DMS114 treated with DMSO at 0.1 percent for 48 hours (cell line): ENCODE results near the gene RECK.
"Not testable (repeated sequence)": the region's sequence is repeated elsewhere in the genome, so short reads cannot be mapped to it uniquely, and the experiment has no call there.

Source experiments
- DNase-seq: peaks from one replicate; lab custom pipeline; 2025; ENCODE audit not compliant: unreplicated experiment; lab: John Stamatoyannopoulos, UW

RECK gene

GRCh38 chr9:36056896-36057295 is 20.2 kb downstream of the RECK start:
- DNase-seq, result no peak

DNA sequence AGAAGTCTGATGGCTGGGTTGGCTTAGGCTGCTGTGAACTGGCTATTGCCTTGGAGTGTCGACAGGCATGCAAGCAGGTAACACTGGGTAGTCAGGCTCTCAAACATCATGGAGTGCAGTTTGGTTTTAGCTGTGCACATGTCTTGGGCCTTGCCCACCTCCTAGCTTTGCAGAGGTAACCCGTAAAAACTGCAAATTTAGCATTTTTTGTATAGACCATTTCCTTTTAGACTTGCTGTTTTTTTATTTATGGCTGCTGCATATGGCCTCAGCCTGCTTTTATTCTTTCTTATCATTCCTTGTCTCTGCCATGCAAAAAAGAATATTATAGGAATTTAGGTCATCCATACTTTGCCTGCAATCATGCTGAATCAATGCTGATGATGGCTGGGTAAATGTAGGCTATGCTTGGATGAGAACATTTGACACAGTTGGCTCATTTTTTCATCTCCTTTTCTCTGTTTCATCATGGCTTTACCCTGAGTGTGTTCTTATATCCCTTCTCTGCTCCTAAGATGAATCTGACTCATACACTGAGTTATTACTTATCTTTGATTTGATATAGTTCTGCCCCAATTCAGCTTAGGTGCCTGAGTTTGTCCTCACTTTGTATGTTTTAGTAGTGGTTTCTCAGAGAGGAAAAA is 27.2 kb downstream of the RECK start:
- no peak for DNase-seq

GRCh38 chr9:36064448-36065037 is 27.8 kb downstream of the RECK start:
- no peak for DNase-seq

GRCh38 chr9:36074055-36074454 is 37.3 kb downstream of the RECK start:
- no peak for DNase-seq

DNA sequence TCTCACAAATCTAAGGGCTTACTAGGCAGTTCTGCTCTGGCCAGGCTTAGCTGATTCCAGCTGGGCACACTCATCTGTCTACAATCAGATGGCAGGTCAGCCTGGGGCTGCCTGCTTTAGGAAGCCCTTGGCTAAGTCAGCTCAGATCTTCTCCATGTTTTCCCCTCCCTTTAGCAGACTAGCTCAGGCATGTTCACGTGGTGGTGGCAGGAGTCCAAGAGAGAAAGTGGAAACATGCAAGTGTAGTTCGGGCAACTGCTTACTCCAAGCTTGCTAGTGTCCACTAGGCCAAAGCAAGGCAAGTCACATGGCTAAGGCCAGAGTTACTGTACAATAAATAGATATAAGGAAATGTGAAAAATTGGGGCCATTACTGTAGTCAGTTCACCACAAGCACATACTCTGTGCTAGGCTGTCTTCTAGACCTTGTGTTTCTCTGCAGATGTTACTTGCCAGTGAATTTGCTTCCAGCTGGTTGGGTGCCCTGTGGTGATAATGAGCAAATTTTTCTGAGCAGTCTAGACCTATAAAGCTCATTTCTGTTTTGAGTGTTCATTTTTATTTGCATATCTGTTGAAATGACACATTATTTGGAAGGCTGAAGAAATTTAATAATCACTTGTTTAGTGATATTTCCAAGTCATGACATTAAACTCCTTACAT is 38.3 kb downstream of the RECK start:
- DNase-seq, result no peak

- no peak for DNase-seq
Observed at GRCh38 chr9:36078051-36078450, 41.3 kb downstream of the RECK start.

- DNase-seq, result no peak
Observed at GRCh38 chr9:36080519-36080918, 43.8 kb downstream of the RECK start.

DNA sequence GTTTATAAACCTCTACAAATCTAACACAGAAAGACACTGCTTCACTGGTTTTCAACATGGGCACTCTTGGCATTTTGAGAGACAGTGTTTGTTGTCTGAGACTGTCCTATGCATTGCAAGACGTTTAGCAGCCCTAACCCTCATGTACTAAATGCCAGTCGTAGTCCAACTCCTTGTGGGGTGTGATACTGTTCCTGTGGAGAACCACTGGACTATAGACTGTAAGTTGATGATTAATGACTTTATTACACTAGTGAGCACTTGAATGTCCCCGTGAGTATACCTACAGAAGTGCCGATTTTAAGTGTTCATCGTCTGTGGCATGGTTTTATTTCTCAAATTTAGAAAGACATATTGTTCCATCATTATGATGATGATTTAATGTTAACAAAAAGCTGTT is 46.2 kb downstream of the RECK start:
- no peak for DNase-seq

DNA sequence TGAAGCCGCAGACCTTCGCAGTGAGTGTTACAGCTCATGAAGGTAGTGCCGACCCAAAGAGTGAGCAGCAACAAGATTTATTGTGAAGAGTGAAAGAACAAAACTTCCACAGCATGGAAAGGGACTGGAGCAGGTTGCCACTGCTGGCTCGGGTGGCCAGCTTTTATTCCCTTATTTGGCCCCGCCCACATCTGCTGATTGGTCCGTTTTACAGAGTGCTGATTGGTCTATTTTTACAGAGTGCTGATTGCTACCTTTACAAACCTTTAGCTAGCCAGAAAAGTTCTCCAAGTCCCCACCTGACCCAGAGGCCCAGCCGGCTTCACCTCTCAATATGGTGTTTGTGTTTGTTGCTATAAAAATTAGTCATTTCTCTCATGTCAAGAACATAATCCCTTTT is 49.7 kb downstream of the RECK start:
- DNase-seq, result no peak

- not testable (repeated sequence) for DNase-seq
Observed at GRCh38 chr9:36087054-36087453, 50.3 kb downstream of the RECK start.

DNA sequence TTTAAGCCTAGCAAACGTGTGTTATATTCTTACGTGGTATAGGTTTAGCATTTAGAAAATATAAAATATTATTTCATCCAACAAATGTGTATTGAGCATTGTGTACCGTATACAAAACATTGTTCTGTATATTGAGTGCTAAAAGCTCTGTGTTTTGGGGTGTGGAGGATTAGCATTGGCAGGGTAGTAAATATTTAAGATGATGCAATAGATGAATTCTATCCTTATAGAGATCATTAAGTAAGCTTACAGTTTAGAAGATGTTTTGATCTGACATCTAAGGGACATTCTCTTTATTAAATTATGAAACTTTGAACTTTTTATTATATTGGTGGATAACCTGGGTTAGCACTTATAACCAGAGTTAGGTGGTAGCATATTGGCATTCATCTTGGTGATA is 51.3 kb downstream of the RECK start:
- DNase-seq, result no peak

DNA sequence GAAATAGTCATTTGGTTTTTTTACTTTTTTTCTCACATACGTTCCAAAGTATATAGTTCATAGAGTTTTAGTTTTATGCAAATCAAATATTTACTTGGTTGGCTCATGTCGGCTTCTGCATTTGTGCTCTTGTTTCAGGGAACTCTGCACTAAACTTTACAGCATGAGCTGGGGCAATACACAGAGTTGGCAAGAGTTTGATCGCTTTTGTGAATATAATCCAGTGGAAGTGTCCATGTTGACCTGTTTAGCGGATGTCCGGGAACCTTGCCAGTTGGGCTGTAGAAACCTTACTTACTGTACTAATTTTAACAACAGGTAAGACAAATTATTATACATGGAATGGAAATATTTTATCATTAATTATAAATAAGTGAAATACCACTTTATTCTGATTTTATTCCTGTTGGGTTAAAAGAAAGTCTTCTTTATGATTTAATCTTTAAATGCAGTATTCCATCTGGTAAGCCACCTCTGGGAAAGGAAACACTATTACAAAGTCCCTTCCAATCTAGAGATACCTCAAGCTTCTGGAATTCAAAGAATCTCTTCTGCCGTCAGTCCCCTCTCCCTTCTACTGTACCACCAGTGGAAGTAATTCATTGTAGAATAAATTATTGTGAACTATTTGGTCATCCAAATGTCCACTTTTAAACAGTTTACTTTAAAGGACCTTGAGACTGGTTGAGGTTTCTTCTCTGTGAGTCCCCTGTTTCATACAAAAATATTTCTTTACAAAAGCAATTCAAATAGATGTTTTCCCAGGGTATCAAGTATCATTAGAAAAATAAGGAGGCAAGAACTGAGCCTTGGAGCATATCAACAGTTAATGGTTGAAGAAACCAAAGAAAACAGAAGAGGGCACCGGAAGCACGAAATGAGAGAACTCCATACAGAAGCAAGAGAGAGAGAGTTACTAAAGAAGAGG is 54.6 kb downstream of the RECK start:
- DNase-seq, result no peak

GRCh38 chr9:36092014-36092413 is 55.3 kb downstream of the RECK start:
- no peak for DNase-seq

- no peak for DNase-seq
Observed at GRCh38 chr9:36092509-36093215, 55.9 kb downstream of the RECK start.

GRCh38 chr9:36093384-36093783 is 56.7 kb downstream of the RECK start:
- DNase-seq, result no peak

GRCh38 chr9:36099718-36100117 is 63.0 kb downstream of the RECK start:
- DNase-seq, result no peak

DNA sequence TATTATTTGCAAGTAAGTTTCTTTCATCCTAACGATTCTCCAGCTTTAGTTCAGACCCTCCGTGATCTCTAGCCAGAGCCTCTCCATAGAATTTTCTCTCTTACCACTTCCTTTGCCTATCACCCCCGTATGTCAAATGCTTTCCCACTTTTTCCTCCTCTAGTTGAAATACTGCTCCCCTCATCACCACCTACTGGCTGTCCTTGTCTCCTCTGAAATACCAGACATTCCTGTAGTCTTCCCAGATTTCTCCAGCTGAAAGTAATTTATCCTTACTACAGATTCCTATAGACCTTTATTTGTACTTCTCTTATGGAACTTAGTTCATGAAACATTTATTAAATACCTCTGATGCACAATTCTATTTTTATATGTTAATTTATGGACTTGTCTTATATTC is 63.8 kb downstream of the RECK start:
- DNase-seq, result no peak

DNA sequence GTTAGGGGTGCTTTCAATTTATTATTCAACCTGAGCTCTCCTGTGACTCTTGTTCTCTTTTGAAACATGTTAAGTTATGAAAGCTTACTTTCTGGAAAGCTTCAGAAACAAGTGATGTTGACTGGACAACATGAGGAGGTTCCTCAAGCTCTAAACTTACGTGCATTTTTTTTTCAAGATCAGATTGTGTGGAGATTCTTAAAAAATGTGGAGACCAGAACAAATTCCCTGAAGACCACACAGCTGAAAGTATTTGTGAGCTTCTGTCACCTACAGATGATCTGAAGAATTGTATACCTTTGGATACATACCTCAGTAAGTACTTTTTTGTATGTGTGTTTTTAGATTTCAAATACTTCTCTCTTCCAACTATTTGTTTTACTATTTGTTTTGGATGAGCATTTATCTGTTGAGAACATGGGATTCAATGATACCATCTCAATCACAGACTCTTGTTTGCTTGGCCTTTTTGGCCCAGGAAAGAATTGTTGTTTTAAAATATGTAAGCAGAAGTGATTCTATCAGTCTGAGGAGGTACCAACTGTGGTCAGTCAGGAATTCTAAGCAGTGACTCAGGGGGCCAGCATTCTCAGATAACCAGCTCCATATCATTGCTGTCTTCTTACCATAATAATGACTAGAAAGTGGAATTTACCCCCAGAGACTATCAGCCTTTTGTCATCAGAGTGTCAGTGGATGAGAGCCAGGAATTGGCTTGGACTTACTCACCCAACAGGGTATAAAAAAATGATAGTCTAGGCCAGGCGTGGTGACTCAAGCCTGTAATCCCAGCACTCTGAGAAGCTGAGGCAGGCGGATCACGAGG is 65.4 kb downstream of the RECK start:
- DNase-seq, result no peak

- peak; percentile 16 for DNase-seq
Observed at GRCh38 chr9:36102742-36103495, 66.2 kb downstream of the RECK start.
